DOHH2 (cell line): ENCODE data around the gene LIN28A.

Experiments
- H3F3A ChIP-seq: fragments of 200-600 bp; sonication (generic), shearing (Covaris generic); 2 replicates; pipeline ENCODE4 v1.6.0; 2016; ENCODE audit warnings: antibody characterized with exemption, mild to moderate bottlenecking; ENCODE audit not compliant: control insufficient read depth, insufficient read depth
- H3K27ac ChIP-seq: fragments of 200-600 bp; sonication (generic); 2 replicates; pipeline ENCODE4 v1.5.1; 2014; ENCODE audit warnings: low read depth, mild to moderate bottlenecking, low read length, moderate library complexity
- H3K27me3 ChIP-seq: fragments of 200-600 bp; sonication (generic); 2 replicates; pipeline ENCODE4 v1.6.1; 2014; ENCODE audit warnings: mild to moderate bottlenecking, low read length, mixed read lengths; ENCODE audit not compliant: control insufficient read depth
- H3K36me3 ChIP-seq: fragments of 200-600 bp; sonication (generic); 2 replicates; pipeline ENCODE4 v1.6.1; 2014; ENCODE audit warnings: mild to moderate bottlenecking, low read length, moderate library complexity, mixed read lengths; ENCODE audit not compliant: control insufficient read depth
- H3K4me1 ChIP-seq: fragments of 200-600 bp; sonication (generic); 2 replicates; pipeline ENCODE4 v1.6.1; 2014; ENCODE audit warnings: mild to moderate bottlenecking, low read length, mixed read lengths; ENCODE audit not compliant: control insufficient read depth
- H3K4me2 ChIP-seq: fragments of 200-600 bp; sonication (generic); 2 replicates; pipeline ENCODE4 v1.6.0; 2014; ENCODE audit warnings: mild to moderate bottlenecking, low read length, moderate library complexity
- H3K4me3 ChIP-seq: fragments of 200-600 bp; sonication (generic); 2 replicates; pipeline ENCODE4 v1.5.1; 2014; ENCODE audit warnings: mild to moderate bottlenecking, low read length, mixed read lengths
- H3K79me2 ChIP-seq: fragments of 200-600 bp; sonication (generic); 2 replicates; pipeline ENCODE4 v1.6.1; 2014; ENCODE audit warnings: mild to moderate bottlenecking, low read length, mixed read lengths; ENCODE audit not compliant: control insufficient read depth
- H3K9me2 ChIP-seq: fragments of 200-600 bp; sonication (generic); replicated peaks from 2 replicates; pipeline ENCODE4 v1.6.1; 2014; ENCODE audit warnings: mild to moderate bottlenecking, low read length, mixed read lengths; ENCODE audit not compliant: control insufficient read depth
- H3K9me3 ChIP-seq: fragments of 200-600 bp; sonication (generic); 2 replicates; pipeline ENCODE4 v1.6.1; 2014; ENCODE audit warnings: antibody characterized with exemption, low read length, mixed read lengths; ENCODE audit not compliant: control insufficient read depth, insufficient read depth
- H4K20me1 ChIP-seq: fragments of 200-600 bp; sonication (generic); 2 replicates; pipeline ENCODE4 v1.6.0; 2014; ENCODE audit warnings: low read depth, mild to moderate bottlenecking, antibody characterized with exemption, low read length, moderate library complexity; ENCODE audit not compliant: control insufficient read depth, insufficient read depth
- EZH2phosphoT487 ChIP-seq: fragments of 200-600 bp; sonication (generic); IDR thresholded peaks from 2 replicates; pipeline ENCODE4 v1.6.1; 2017; ENCODE audit warnings: borderline replicate concordance, mild to moderate bottlenecking, antibody characterized with exemption, low read length, moderate library complexity, mixed read lengths
- TF ChIP-seq, protein P1 (sequence below): fragments of 200-600 bp; sonication (generic); IDR thresholded peaks from one replicate; pipeline ENCODE4 v1.5.1; 2014; ENCODE audit warnings: antibody characterized with exemption, mild to moderate bottlenecking, low read depth, low read length; ENCODE audit not compliant: poor library complexity, severe bottlenecking

LIN28A gene

DNA sequence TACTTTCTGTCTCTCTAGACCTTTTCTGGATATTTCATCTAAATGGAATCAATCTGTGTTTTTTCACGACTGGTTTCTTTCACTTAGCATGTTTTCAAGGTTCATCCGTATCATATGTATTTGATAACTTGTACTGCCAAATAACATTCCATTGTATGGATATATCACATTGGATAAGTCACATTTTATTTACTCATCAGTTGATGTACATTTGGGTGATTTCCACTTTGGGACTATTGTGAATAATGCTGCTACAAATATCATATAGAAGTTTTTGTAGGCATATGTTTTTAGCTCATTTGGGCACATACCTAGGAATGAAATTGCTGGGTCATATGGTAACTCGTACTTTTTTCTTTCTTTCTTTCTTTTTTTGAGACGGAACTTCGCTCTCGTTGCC, 68.4 kb downstream of the LIN28A start:
- H3K9me3 ChIP-seq: no peaks in the 10 kb centered on the region
- peaks cover 47% of the 10 kb centered on the region for H3F3A ChIP-seq
- H3K4me2 ChIP-seq: no peak overlapping the region
- H3K9me2 ChIP-seq: no peaks in the 10 kb centered on the region
- peaks cover 12% of the 10 kb centered on the region for H3K79me2 ChIP-seq
- H4K20me1 ChIP-seq: peaks cover 15% of the 10 kb centered on the region
- no peaks in the 10 kb centered on the region for H3K27me3 ChIP-seq
- TF ChIP-seq, protein P1, sequence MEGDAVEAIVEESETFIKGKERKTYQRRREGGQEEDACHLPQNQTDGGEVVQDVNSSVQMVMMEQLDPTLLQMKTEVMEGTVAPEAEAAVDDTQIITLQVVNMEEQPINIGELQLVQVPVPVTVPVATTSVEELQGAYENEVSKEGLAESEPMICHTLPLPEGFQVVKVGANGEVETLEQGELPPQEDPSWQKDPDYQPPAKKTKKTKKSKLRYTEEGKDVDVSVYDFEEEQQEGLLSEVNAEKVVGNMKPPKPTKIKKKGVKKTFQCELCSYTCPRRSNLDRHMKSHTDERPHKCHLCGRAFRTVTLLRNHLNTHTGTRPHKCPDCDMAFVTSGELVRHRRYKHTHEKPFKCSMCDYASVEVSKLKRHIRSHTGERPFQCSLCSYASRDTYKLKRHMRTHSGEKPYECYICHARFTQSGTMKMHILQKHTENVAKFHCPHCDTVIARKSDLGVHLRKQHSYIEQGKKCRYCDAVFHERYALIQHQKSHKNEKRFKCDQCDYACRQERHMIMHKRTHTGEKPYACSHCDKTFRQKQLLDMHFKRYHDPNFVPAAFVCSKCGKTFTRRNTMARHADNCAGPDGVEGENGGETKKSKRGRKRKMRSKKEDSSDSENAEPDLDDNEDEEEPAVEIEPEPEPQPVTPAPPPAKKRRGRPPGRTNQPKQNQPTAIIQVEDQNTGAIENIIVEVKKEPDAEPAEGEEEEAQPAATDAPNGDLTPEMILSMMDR: no peak
- no peak for TF ChIP-seq EZH2phosphoT487
- peaks cover 33% of the 10 kb centered on the region for H3K36me3 ChIP-seq
- no peak overlapping the region for H3K27ac ChIP-seq
- no peak overlapping the region for H3K4me3 ChIP-seq
- peaks cover 24% of the 10 kb centered on the region for H3K4me1 ChIP-seq
